ENCODE results near the gene GPR65. TPM values are rescaled to one million over a fixed set of nuclear protein-coding genes. Genes with fewer than 3 reads are reported as not detected.
A peak's percentile ranks its signal among the peaks of the same experiment; 100 is the strongest.

Gene GPR65
- total and polyA plus RNA-seq, 10 donors, result 9.4 to 28.6 (median 14.1) TPM

GRCh38 chr14:88049266-88049665 is 44.3 kb downstream of the GPR65 start:
- 67 to 84% (median 68%) methylated on average over 1 of the region's 1 CpG for WGBS, 5 donors
- intact Hi-C loops (cut with DNase I; ENCODE audit: low total_unique reads), result no loop called here

DNA sequence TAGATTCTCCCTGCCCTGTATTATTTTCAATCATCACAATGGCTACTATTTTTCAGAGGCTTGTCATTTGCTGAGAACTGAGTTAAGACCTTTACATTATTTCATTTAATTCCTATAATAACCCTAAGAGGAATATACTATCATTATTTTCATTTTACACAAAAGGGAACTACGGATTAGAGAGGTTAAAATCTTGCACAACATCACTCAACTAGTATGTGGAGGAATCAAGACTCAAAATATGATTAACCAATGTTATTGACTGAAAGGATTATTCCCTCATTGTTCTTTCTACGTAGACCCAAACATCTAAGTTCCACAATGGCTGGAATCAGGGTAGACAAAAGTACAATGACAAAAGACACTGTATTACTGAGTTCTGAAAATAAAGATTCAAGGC is 45.0 kb downstream of the GPR65 start:
- no peaks in the 10 kb centered on the region for H3K9me3 ChIP-seq
- DNase-seq, result no peak
- H3K4me3 ChIP-seq, result no peak overlapping the region
- intact Hi-C loops (cut with DNase I; ENCODE audit: low total_unique reads), result no loop called here
- H3K27ac ChIP-seq, result peak overlapping the region in 4 of 8 donors; percentile 5 to 60 (median 45)
- no peaks in the 10 kb centered on the region for H3K27me3 ChIP-seq (replicated peaks in 1 of 7)
- WGBS, 5 donors, result 50 to 65% (median 59%) methylated on average over 2 of the region's 2 CpGs
- TF ChIP-seq POLR2A (IDR thresholded peaks at IDR 0.05) (no peak), POLR2AphosphoS5 (IDR thresholded peaks at IDR 0.05) (no peak)
- TF ChIP-seq, protein P1, sequence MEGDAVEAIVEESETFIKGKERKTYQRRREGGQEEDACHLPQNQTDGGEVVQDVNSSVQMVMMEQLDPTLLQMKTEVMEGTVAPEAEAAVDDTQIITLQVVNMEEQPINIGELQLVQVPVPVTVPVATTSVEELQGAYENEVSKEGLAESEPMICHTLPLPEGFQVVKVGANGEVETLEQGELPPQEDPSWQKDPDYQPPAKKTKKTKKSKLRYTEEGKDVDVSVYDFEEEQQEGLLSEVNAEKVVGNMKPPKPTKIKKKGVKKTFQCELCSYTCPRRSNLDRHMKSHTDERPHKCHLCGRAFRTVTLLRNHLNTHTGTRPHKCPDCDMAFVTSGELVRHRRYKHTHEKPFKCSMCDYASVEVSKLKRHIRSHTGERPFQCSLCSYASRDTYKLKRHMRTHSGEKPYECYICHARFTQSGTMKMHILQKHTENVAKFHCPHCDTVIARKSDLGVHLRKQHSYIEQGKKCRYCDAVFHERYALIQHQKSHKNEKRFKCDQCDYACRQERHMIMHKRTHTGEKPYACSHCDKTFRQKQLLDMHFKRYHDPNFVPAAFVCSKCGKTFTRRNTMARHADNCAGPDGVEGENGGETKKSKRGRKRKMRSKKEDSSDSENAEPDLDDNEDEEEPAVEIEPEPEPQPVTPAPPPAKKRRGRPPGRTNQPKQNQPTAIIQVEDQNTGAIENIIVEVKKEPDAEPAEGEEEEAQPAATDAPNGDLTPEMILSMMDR (IDR thresholded peaks at IDR 0.05 in 8 of 11, conservative IDR thresholded peaks at IDR 0.05 in 3 of 11), result no peak
- H3K36me3 ChIP-seq, result no peaks in the 10 kb centered on the region
- H3K4me1 ChIP-seq, result peaks cover 0 to 16% (median 0%) of the 10 kb centered on the region in 6 donors

More at GRCh38 chr14:88049266-88049665, 44.3 kb downstream of the GPR65 start:
- H3K9me3 ChIP-seq, result no peaks in the 10 kb centered on the region
- no peak overlapping the region for H3K4me3 ChIP-seq
- DNase-seq, result no peak
- peaks cover 0 to 17% (median 0%) of the 10 kb centered on the region in 6 donors for H3K4me1 ChIP-seq
- H3K27ac ChIP-seq, result peak overlapping the region in 4 of 8 donors; percentile 5 to 62 (median 54)
- H3K27me3 ChIP-seq (replicated peaks in 1 of 7), result no peaks in the 10 kb centered on the region
- H3K36me3 ChIP-seq, result no peaks in the 10 kb centered on the region
- no peak for TF ChIP-seq POLR2A (IDR thresholded peaks at IDR 0.05)
- no peak for TF ChIP-seq POLR2AphosphoS5 (IDR thresholded peaks at IDR 0.05)

GRCh38 chr14:88060576-88060975 is 55.6 kb downstream of the GPR65 start:
- DNase-seq, result no peak
- no peak overlapping the region for H3K27ac ChIP-seq
- H3K4me1 ChIP-seq, result no peaks in the 10 kb centered on the region
- H3K9me3 ChIP-seq, result no peaks in the 10 kb centered on the region
- intact Hi-C loops (cut with DNase I; ENCODE audit: low total_unique reads), result no loop called here
- TF ChIP-seq POLR2AphosphoS5 (IDR thresholded peaks at IDR 0.05), result no peak
- TF ChIP-seq, protein P1 (IDR thresholded peaks at IDR 0.05 in 8 of 11, conservative IDR thresholded peaks at IDR 0.05 in 3 of 11), result no peak
- no peaks in the 10 kb centered on the region for H3K36me3 ChIP-seq
- WGBS, 5 donors, result 77 to 88% (median 86%) methylated on average over 3 of the region's 3 CpGs
- no peak overlapping the region for H3K4me3 ChIP-seq
- peaks cover 0 to 4% (median 0%) of the 10 kb centered on the region in 7 donors for H3K27me3 ChIP-seq (replicated peaks in 1 of 7)

GRCh38 chr14:88063811-88064210 is 58.9 kb downstream of the GPR65 start:
- no peak for TF ChIP-seq POLR2A (IDR thresholded peaks at IDR 0.05)
- no peak for TF ChIP-seq POLR2AphosphoS5 (IDR thresholded peaks at IDR 0.05)
- TF ChIP-seq, protein P1 (IDR thresholded peaks at IDR 0.05 in 8 of 11, conservative IDR thresholded peaks at IDR 0.05 in 3 of 11), result no peak
- intact Hi-C loops (cut with DNase I; ENCODE audit: low total_unique reads), result no loop called here
- no peak for DNase-seq
- Histone ChIP-seq H3K27me3 (replicated peaks in 1 of 7) (peaks cover 0 to under 1% (median 0%) of the 10 kb centered on the region in 7 donors), H3K27ac (no peak overlapping the region), H3K4me3 (no peak overlapping the region), H3K9me3 (peaks cover 0 to 1% (median 0%) of the 10 kb centered on the region in 8 donors), H3K4me1 (no peaks in the 10 kb centered on the region), H3K36me3 (no peaks in the 10 kb centered on the region)
- WGBS, 5 donors, result 78 to 86% (median 82%) methylated on average over 2 of the region's 2 CpGs

Small RNA genes within 50 kb of the gene (small RNA-seq; reads per million reads assigned to genes)
- 0 reads per million in 4 donors for gene RNU6-835P

Other genes starting within 250 kb of the GPR65 start
- gene GALC, start 12.0 kb upstream of the GPR65 start, total RNA-seq, result 10 to 100 TPM; 26.9 to 61.7 (median 42.4) TPM
- gene GALC, start 12.0 kb upstream of the GPR65 start, polyA plus RNA-seq, result 1 to 10 TPM; 3.8 to 7.2 (median 5.9) TPM

Data from spleen (tissue), 11 donors.